D721Med (cell line): ENCODE results near the gene F7.

ENCODE experiments used
- DNase-seq: peaks from one replicate; pipeline ENCODE4 v3.0.0; 2011; ENCODE audit warnings: low spot score; ENCODE audit not compliant: insufficient read length
- FAIRE-seq: peaks from 2 replicates; lab custom pipeline; 2011; peaks lifted over from hg19 to GRCh38; lab: Jason Lieb, UNC
- CTCF ChIP-seq: IDR thresholded peaks from 2 replicates; pipeline ENCODE4 v1.5.1; 2012; ENCODE audit warnings: mild to moderate bottlenecking, control low read depth; ENCODE audit not compliant: insufficient read depth; ENCODE audit errors: missing control alignments

Gene F7

DNA sequence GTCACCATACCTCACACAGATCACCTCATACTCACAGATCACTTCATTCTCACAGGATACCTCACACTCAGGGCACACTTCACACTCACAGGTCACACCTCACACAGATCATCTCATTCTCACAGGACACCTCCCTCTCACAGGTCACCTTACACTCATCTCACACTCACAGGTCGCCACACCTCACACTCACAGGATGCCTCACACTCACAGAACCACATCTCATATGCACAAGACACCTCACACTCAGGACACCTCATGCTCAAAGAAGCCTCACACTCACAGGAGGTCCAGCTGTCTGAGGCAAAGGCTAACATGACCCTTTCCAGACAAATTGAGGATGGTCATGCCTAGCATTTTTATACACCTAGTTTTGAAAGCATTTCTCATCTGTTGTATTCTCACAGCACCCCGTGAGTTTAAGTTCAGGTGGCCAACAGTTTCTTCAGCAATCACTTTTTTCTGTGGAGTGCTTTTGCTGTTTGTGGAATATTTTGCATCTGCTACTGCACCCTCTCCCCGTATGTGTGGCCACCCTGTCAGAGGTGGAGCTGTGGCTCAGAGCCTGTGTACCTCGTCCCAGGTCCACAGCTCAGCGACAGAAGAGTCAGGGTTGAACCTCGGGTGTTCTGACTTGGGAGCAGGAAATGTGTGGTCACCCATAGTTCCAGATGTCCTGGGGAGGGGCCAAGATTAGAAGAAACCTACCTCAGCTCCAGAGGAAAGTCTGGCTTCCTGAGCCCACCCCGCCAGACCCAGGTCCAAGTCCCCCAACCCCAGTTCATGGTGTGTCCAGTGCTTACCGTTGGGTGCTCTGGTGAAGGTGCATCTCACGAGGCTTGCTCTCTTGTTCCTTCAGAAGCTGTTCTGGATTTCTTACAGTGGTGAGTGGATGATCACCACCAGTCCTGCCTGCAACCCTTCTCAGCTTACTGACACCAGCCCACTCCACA, 7.6 kb downstream of the F7 start:
- FAIRE-seq (no peak), DNase-seq (no peak)
- TF ChIP-seq CTCF = no peak

DNA sequence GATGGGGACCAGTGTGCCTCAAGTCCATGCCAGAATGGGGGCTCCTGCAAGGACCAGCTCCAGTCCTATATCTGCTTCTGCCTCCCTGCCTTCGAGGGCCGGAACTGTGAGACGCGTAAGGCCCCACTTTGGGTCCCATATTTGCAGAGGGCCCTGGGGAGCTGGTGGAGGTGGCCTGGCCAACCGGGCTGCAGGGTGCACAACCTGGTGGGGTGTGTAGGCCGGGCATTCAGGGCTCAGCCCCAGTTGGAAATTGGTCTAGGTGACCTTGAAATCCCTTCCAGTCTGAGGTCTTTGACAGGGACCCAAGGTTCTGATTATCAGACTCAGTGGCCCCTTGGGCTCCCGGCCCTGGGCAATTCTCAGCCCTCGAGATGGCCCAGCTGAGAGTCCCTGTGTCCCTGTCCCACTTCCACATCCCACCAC, 8.3 kb downstream of the F7 start:
- no peak for TF ChIP-seq CTCF
- no peak for FAIRE-seq
- DNase-seq = no peak

DNA sequence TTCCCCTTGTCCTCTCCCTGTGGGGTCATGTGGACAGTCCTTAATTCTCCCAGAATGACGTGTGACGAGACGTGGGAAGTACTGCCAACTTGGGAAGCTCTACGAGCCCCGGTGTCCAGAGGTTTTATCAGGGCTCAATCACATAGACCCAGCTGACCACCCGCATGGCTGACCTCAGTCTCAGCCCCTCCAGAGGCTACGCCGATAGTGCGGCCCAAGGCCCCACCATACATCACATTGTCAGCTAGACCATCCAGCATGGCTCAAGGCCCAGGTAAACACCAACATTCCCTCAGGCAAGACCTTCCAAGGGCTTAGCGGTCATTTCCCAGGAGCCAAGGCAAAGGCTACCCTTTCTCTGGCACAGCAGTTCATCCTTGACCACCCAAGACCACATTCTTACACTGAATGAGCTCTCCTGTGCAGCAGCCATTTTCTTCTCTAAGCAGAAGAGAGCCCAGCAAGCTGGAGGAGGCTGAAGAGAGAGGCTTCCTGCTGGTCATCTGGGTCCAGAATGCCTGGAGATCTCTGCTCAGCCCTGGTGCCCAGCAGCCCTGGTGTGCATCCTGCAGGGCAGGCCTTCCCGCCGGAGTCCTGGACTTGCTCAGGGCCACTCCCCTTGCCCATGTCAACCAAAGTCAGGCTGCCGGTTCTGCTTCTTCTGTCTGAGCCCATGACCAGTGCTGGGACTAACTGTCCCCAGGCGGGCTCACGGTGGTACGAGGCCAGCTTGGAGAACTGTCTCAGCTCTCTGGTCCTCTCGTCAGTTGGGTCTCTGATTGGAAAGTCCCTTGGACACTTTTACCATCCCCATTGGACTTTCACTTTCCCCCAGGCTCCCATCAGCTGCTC, 9.1 kb downstream of the F7 start:
- DNase-seq (no peak), FAIRE-seq (no peak)
- TF ChIP-seq CTCF = no peak

- TF ChIP-seq CTCF = no peak
- no peak for FAIRE-seq
- no peak for DNase-seq
Measured at GRCh38 chr13:113115363-113116205, 10.0 kb downstream of the F7 start.

- TF ChIP-seq CTCF = no peak
- no peak for FAIRE-seq
- DNase-seq = no peak
Measured at GRCh38 chr13:113116206-113116800, 10.7 kb downstream of the F7 start.

GRCh38 chr13:113116871-113117271, 11.3 kb downstream of the F7 start:
- no peak for FAIRE-seq
- no peak for DNase-seq
- no peak for TF ChIP-seq CTCF
